Measurements from ENCODE around the gene ATP5PO.

GRCh38 chr21:33937931-33938339 is 22.3 kb upstream of the ATP5PO start:
- TF ChIP-seq SMC3 (IDR thresholded peaks at IDR 0.05; ENCODE audit: low read depth, low read length) (no peak), EP300 (IDR thresholded peaks at IDR 0.05; ENCODE audit: borderline replicate concordance in 1 of 2, low read depth in 1 of 2, low read length in 1 of 2) (no peak), PBX3 (IDR thresholded peaks at IDR 0.05) (no peak), USF1 (IDR thresholded peaks at IDR 0.05; ENCODE audit: borderline replicate concordance, low read depth) (no peak), GABPA (IDR thresholded peaks at IDR 0.05; ENCODE audit: low read depth) (no peak), EZH2phosphoT487 (IDR thresholded peaks at IDR 0.05; ENCODE audit: borderline replicate concordance, low read depth) (no peak), FOXJ3 (CRISPR knock-in tag; IDR thresholded peaks at IDR 0.05) (no peak), CTCF (IDR thresholded peaks at IDR 0.05) (no peak), CHD2 (IDR thresholded peaks at IDR 0.05; ENCODE audit: low read length, partially characterized antibody) (no peak)

All from SK-N-SH (cell line).